Suppressor macrophage (primary cell): Measurements from ENCODE around the gene HOXA2.

Experiments used
- DNase-seq, 4 experiments: peaks; one replicate each; pipeline ENCODE4 v3.0.0-alpha.2; 2020 to 2022

HOXA2 gene

GRCh38 chr7:27141137-27141922 is 38.8 kb upstream of the HOXA2 start:
- DNase-seq = no peak

GRCh38 chr7:27140126-27140857 is 37.8 kb upstream of the HOXA2 start:
- no peak for DNase-seq

DNA sequence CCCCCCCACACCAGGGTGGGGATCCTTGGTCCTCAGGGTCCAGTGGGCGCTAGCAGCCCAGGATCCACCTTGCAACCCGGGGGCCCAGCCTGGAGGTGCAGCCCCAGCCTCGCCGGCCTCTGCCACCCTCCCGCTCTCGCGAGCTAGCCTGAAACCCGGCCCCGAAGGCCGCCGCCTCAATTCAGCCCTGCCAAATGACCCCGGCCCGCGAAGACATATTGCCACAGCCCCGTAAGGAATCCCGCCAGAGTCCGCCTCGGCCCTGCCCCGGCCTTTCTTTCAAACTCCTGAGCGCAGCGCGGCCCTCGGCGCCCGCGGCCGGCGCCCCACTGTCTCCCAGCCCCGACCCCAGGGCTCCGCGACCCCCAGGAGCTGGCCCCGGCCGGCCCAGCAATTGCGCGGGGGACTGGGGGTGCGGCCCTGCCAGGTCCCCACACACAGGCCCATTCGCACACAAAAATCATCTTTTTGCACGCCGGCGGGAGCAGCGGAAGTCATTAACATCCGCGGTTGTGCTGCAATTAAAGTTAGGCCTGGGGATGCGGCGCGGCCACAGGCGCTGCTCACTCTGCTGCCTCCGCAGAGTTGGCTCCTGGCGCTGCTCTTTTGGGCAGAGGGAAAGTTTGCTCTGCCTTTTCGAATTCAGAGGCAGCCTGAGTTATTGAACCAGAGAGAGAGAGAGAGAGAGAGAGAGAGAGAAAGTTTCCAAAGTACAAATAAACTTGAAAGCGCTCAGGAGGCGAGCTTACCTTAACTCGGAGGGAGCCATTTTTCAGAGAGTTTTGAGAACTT is 37.0 kb upstream of the HOXA2 start:
- DNase-seq = no peak

DNA sequence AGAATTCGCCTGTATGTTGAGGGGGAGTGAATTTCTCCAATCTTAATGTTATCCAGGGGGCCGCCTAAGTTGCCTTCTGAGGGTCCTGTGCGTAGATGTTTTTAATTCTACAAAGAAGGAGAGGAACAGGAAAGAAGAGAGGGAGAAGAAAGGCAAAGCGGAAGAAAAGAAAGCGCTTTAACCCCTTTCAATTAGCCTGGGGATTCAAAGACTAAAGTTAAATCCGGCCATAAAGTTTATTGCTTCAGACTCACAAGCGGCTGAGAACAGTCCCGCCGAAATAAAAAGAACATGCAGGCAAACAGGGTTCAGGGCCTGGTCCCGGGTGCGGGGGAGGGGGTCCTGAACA is 36.5 kb upstream of the HOXA2 start:
- no peak for DNase-seq

DNA sequence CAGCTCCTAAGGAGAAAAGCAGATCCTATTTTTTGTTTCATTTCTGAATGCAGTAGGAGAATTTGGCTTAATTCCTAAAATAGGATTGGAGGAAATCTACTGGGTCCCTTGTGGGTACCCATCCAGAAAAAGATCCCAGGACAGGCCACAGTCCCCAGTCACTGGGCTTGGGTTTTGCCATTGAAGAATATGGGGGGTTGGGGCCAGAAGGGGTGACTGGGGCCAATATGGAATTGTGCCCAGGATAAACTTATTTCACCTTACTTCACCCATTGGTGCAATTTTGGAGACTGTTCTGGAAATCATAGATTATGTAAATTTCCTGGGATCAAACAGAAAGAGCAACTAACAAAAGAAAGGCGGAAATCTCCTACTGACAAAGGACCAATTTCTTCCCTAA is 36.0 kb upstream of the HOXA2 start:
- DNase-seq = no peak

GRCh38 chr7:27137640-27138315 is 35.3 kb upstream of the HOXA2 start:
- DNase-seq = no peak

- DNase-seq = peak; percentile 50 to 79 (median 64)
Measured at GRCh38 chr7:27134392-27134791, 31.9 kb upstream of the HOXA2 start.

DNA sequence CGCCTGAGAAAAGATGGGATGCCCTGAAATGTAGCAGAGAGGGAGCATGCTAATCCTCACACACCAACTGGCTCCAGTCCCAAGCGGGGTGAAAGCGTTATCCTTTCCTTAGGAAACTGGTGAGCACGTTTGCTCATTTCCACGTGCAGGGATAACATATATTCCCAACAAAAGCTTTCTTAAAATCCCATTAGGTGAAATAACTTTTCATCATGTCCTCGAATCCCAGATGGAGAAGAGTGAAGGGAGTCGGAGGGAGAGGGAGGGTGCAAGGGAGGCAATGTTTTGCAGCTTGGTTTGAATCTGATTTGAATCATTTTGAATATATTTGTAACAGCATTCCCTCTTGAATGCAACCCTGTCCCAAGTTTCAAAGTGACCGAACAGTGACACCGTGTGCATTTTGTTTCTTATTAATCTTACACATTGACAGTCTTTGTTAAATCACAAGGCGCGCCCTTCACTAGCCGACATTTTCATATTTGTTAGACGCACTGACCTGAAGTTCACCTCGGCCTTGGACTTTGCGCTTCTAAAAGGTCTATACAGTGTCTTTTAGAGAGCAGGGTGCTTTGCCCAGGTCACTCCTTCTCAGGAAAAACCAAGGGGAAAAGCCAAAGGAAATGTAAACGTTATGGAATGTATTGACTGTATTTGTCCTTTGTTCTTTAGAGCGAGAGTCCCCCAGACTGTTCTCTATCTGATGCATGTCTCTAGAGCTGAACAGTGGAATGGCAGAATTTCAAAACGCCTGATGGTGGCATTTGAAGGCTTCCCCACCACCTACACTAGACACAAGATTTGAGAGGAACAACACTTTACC is 31.1 kb upstream of the HOXA2 start:
- peak; percentile 49 to 66 (median 57) for DNase-seq

DNA sequence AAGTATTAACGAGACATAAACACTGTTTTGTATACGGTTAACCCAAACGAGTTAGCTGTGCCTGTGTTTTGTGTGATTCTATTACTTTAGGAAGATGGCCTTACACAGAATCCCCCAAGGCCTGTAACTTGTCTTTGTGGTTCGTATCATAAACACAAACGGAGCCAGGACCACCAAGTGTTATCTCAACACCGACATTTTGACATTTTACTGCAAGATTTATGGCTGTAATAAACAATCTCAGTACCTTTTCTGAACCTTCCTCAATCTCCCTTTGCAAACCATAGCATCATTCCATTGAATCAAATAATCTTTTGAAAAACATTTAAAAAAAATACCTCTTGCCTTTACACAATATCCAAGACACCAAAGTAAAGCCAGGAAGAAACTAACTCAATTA is 30.5 kb upstream of the HOXA2 start:
- no peak for DNase-seq

DNA sequence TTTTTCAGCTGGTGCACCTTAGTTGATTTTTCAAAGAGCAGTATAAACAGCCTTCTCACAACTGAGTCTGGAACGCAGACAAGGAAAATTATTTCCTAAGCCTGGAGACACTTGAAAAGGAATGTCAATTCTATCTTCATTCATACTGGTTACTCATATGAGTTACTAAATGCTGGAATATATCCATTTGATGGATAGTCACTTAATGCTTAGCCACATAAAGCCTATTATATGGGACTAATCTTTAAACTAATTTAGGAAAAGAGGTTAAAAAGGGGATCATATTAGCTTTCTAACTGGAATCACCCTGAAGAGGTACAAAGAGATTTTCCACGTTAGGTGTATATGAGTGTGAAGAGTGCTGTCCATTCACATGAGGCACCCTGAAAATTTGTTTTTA is 29.7 kb upstream of the HOXA2 start:
- no peak for DNase-seq

DNA sequence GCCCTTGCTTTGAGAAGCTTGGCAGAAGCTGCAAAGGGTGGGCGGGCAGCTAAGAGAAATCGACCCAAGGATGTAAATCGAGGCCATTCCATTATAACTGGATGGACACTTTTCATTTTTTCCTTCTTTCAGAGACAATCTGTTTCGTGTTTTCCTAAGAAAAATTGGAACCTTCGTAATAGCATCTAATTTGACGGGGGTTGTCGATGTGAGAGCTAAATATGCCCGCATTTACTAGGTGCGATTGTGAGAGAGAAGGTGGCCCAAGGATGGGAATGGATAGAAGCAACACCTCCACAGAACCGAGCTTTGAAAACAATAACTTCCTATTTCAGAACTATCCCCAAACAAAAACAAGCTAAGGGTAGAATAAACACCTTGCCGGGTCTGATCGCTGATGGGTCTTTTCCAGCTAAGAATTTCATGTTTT is 28.9 kb upstream of the HOXA2 start:
- DNase-seq = no peak

GRCh38 chr7:27130540-27131389 is 28.3 kb upstream of the HOXA2 start, which contains the start of gene HOXA4:
Gene HOXA4, minus strand, starts transcription at chr7:27130757. Its CDS starts 24 bp downstream, at chr7:27130733.
- DNase-seq = peak; percentile 83 to 94 (median 87)

DNA sequence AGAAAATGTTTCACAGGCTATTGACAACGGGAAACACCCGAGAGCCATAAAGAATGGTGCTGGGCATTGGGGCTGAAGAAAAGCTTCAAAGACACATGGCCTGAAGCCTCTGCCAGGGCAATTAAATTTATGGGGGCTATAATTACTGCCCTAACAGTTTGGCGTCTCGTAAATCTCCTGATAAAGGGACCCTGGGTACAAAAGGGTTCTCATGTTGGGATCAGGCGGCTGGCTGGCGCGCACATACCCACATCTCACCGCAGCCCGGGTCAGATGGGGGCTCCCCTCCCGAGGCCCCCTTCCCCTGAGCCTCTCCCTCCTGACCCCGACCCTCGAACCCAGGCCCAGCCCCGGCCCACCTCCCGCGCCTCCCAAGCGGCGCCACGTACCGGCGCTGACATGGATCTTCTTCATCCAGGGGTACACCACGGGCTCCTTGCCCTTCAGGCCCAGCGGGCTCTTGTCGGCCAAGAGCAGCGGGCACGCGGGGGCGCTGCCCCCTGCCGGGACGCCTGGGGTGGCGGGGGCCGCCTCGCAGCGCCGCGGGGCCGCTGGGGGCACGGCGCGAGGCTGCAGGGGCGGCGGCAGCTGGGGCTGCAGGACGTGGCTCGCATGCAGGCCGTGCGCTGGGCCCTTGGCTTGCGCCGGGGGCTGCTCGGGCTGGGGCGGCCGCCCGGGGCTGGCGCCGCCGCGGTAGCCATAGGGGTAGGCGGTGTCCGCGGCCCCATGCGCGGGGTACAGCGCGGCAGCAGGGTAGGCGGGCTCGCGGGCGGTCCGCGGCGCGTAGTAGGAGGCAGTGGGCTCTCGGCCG is 27.5 kb upstream of the HOXA2 start:
- peak in 2 of 4 experiments; percentile 17 to 53 for DNase-seq

DNA sequence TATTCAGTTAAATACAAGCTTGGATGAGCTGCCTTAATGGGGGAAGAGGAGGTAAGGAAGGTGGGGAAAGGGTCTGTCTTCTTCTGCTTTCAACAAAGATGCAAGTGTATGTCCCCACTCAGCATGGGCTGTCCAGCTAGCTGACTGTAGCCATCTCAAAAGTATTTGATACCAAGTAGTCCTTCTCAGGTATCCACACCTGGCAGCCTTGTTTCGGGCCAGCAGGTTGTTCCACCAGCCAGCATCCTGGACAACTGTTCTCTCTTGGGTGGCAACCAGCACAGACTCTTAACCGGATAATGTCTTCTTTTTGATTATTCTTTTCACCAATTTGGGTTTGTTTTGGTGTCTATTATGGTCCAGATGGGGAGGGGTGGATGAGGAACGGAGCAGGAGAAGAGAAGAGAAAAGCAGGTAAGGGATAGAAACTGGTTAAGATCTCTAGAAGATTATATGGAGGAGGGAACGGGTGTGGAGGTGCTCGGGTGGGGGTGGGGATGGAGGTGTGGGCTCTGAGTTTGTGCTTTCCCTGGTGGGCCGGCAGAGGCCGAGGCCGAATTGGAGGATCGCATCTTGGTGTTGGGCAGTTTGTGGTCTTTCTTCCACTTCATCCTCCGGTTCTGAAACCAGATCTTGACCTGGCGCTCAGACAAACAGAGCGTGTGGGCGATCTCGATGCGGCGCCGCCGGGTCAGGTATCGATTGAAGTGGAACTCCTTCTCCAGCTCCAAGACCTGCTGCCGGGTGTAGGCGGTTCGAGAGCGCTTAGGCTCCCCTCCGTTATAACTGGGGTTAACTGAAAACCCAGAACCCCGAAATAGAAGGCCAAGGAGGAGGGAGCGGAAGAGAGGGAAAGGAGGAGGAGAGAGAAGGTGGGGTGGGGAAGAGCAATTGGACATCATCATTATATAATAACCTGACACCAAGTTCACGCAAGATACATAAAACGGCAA is 26.6 kb upstream of the HOXA2 start:
- no peak for DNase-seq

- no peak for DNase-seq
Measured at GRCh38 chr7:27128034-27128433, 25.6 kb upstream of the HOXA2 start.

- no peak for DNase-seq
Measured at GRCh38 chr7:27126596-27127327, 24.3 kb upstream of the HOXA2 start.

GRCh38 chr7:27125986-27126394 is 23.5 kb upstream of the HOXA2 start:
- no peak for DNase-seq
